Measurements from ENCODE around the gene CORO2A. TPM values are rescaled to one million over a fixed set of nuclear protein-coding genes. Genes with fewer than 3 reads are reported as not detected.
"Not testable (repeated sequence)": the region's sequence is repeated elsewhere in the genome, so short reads cannot be mapped to it uniquely, and the experiment has no call there.

The CORO2A gene
- total and polyA plus RNA-seq, 2 of the 4 experiments (the other 2 are of a cell fraction): 1.9 to 2.2 TPM

GRCh38 chr9:98130576-98131228 lies 61.7 kb downstream of the CORO2A start:
- H2BK120ac ChIP-seq (ENCODE audit: low read depth, low read length): no peak overlapping the region
- no peak overlapping the region for H3K9ac ChIP-seq (ENCODE audit: low read depth, low read length)
- H2AK9ac ChIP-seq (replicated peaks; ENCODE audit: low read depth, low read length, poor library complexity): no peak overlapping the region
- DNase-seq (no peak), ATAC-seq (ENCODE audit: low read depth) (no peak)
- H3K18ac ChIP-seq (ENCODE audit: low read depth, low read length): no peak overlapping the region
- no peak overlapping the region for H2AFZ ChIP-seq (replicated peaks; ENCODE audit: low read length, poor library complexity)
- WGBS, 2 experiments (ENCODE audit: extremely low coverage in 2 of 2, insufficient read length in 1 of 2): 46% methylated on average over 2 of the region's 13 CpGs; no CpG with 5 or more reads in 1 of the 2 experiments
- H3K56ac ChIP-seq (ENCODE audit: extremely low read depth, insufficient read depth, low read length): no peak overlapping the region
- H3K9me1 ChIP-seq (ENCODE audit: insufficient read depth, low read length): no peaks in the 10 kb centered on the region
- in situ Hi-C loops (cut with MboI; ENCODE audit: low sequenced_read_pairs) (no loop called here), dilution Hi-C loops (cut with HindIII; ENCODE audit: low sequenced_read_pairs, unreplicated experiment) (no loop called here), intact Hi-C loops (cut with micrococcal nuclease) (no loop called here)
- H3K27ac ChIP-seq (ENCODE audit: insufficient read depth, low read length): no peak overlapping the region
- H2BK15ac ChIP-seq (ENCODE audit: low read depth, low read length): no peak overlapping the region
- H3K14ac ChIP-seq (replicated peaks; ENCODE audit: low read depth, low read length): no peak overlapping the region
- no peak overlapping the region for H2BK20ac ChIP-seq (ENCODE audit: low read depth, low read length)
- H3K23ac ChIP-seq (ENCODE audit: low read depth, low read length): no peak overlapping the region
- H4K20me1 ChIP-seq (ENCODE audit: insufficient read depth, low read length): no peaks in the 10 kb centered on the region
- H3K4me2 ChIP-seq (ENCODE audit: low read depth, low read length): no peak overlapping the region
- H2BK5ac ChIP-seq (ENCODE audit: low read depth, low read length, poor library complexity, severe bottlenecking): no peak overlapping the region
- H3K4me3 ChIP-seq (ENCODE audit: insufficient read depth, low read depth, low read length): no peak overlapping the region
- no peaks in the 10 kb centered on the region for H3K4me1 ChIP-seq (ENCODE audit: control insufficient read depth, insufficient read depth, low read length)
- no peak overlapping the region for H4K91ac ChIP-seq (ENCODE audit: insufficient read depth, low read depth, low read length)
- ChIA-PET CTCF (interaction anchor here (0.6 kb wide), 1 partner anchor 11 kb away, joined by 3 read pairs; no protein-coding TSS in a partner anchor), POLR2A (ENCODE audit: unreplicated experiment) (no interaction called here)
- H3K79me1 ChIP-seq (ENCODE audit: low read depth in 1 of 2, low read length in 2 of 2): no peaks in the 10 kb centered on the region
- no peak overlapping the region for H2AK5ac ChIP-seq (ENCODE audit: low read depth, low read length)
- H3K9me3 ChIP-seq (ENCODE audit: control insufficient read depth, insufficient read depth, low read length): no peaks in the 10 kb centered on the region
- H4K5ac ChIP-seq (ENCODE audit: low read depth, low read length): no peak overlapping the region
- no peaks in the 10 kb centered on the region; the same call in 1 of the 2 replicates for H3K27me3 ChIP-seq (ENCODE audit: control insufficient read depth, insufficient read depth, low read length)
- no peak overlapping the region for H4K8ac ChIP-seq (ENCODE audit: low read depth in 2 of 2, low read length in 2 of 2)
- no peak for TF ChIP-seq MXI1 (IDR thresholded peaks at IDR 0.05; ENCODE audit: borderline replicate concordance, low read depth, low read length)
- TF ChIP-seq, protein P1, sequence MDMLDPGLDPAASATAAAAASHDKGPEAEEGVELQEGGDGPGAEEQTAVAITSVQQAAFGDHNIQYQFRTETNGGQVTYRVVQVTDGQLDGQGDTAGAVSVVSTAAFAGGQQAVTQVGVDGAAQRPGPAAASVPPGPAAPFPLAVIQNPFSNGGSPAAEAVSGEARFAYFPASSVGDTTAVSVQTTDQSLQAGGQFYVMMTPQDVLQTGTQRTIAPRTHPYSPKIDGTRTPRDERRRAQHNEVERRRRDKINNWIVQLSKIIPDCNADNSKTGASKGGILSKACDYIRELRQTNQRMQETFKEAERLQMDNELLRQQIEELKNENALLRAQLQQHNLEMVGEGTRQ (IDR thresholded peaks at IDR 0.05; ENCODE audit: low read depth, low read length): no peak
- no TSS peak for BruUV-seq (replicated peaks)
- no peaks in the 10 kb centered on the region for H3K36me3 ChIP-seq (ENCODE audit: control insufficient read depth, insufficient read depth, low read length)
- H3K4ac ChIP-seq (ENCODE audit: low read depth, low read length): no peak overlapping the region

- H2AK9ac ChIP-seq (replicated peaks; ENCODE audit: low read depth, low read length, poor library complexity); H2AFZ ChIP-seq (replicated peaks; ENCODE audit: low read length, poor library complexity); dilution Hi-C loops (cut with HindIII; ENCODE audit: low sequenced_read_pairs, unreplicated experiment); H3K27ac ChIP-seq (ENCODE audit: insufficient read depth, low read length); H2BK120ac ChIP-seq (ENCODE audit: low read depth, low read length); in situ Hi-C loops (cut with MboI; ENCODE audit: low sequenced_read_pairs); H3K9ac ChIP-seq (ENCODE audit: low read depth, low read length); H3K14ac ChIP-seq (replicated peaks; ENCODE audit: low read depth, low read length); POLR2A ChIA-PET (ENCODE audit: unreplicated experiment); H3K9me1 ChIP-seq (ENCODE audit: insufficient read depth, low read length); H3K36me3 ChIP-seq (ENCODE audit: control insufficient read depth, insufficient read depth, low read length); H3K79me1 ChIP-seq (ENCODE audit: low read depth in 1 of 2, low read length in 2 of 2); H3K23ac ChIP-seq (ENCODE audit: low read depth, low read length); H3K27me3 ChIP-seq (ENCODE audit: control insufficient read depth, insufficient read depth, low read length); H2AK5ac ChIP-seq (ENCODE audit: low read depth, low read length); DNase-seq; H2BK20ac ChIP-seq (ENCODE audit: low read depth, low read length); H3K4ac ChIP-seq (ENCODE audit: low read depth, low read length); H3K9me3 ChIP-seq (ENCODE audit: control insufficient read depth, insufficient read depth, low read length); H2BK5ac ChIP-seq (ENCODE audit: low read depth, low read length, poor library complexity, severe bottlenecking); H3K4me1 ChIP-seq (ENCODE audit: control insufficient read depth, insufficient read depth, low read length); H2BK15ac ChIP-seq (ENCODE audit: low read depth, low read length); H4K8ac ChIP-seq (ENCODE audit: low read depth in 2 of 2, low read length in 2 of 2); H4K91ac ChIP-seq (ENCODE audit: insufficient read depth, low read depth, low read length); H4K5ac ChIP-seq (ENCODE audit: low read depth, low read length); H3K56ac ChIP-seq (ENCODE audit: extremely low read depth, insufficient read depth, low read length); H3K18ac ChIP-seq (ENCODE audit: low read depth, low read length); intact Hi-C loops (cut with micrococcal nuclease); ATAC-seq (ENCODE audit: low read depth); H3K4me2 ChIP-seq (ENCODE audit: low read depth, low read length); H3K4me3 ChIP-seq (ENCODE audit: insufficient read depth, low read depth, low read length); CTCF ChIA-PET; H4K20me1 ChIP-seq (ENCODE audit: insufficient read depth, low read length); BruUV-seq (replicated peaks): not testable (repeated sequence)
- WGBS, 2 experiments (ENCODE audit: extremely low coverage in 2 of 2, insufficient read length in 1 of 2): no CpG with 5 or more reads among the region's 4 CpGs
Observed at GRCh38 chr9:98130060-98130459, 62.4 kb downstream of the CORO2A start.

Measured in IMR-90 (cell line).